H1 (cell line): Measurements from ENCODE around the gene PDZD11. TPM values are rescaled to one million over a fixed set of nuclear protein-coding genes. Genes with fewer than 3 reads are reported as not detected.

Experiments
- CTCF ChIA-PET: fragments of 300-600 bp; sonication (Branson Sonifier 250); formaldehyde crosslinking; loops from one replicate; lab custom pipeline; 2021; ENCODE audit not compliant: partially characterized antibody; lab: Charles Lee
- POLR2A ChIA-PET: fragments of 300-600 bp; sonication (Branson Sonifier 250); formaldehyde crosslinking; loops from one replicate; lab custom pipeline; 2021; ENCODE audit warnings: inconsistent platforms; ENCODE audit not compliant: partially characterized antibody; lab: Charles Lee
- DNase-seq, 2 experiments: peaks; one replicate each; pipeline versions ENCODE4 v3.0.0 to v3.0.0-alpha.2; 2010 to 2022; ENCODE audit warnings: low spot score in 2 of 2, low read depth in 1 of 2, mixed read lengths in 1 of 2
- FAIRE-seq: peaks from 2 replicates; lab custom pipeline; 2011; peaks lifted over from hg19 to GRCh38; lab: Jason Lieb, UNC
- H2AFZ ChIP-seq: 2 replicates; pipeline ENCODE4 v1.8.1; 2012; ENCODE audit warnings: low read length, inconsistent platforms
- H2AK5ac ChIP-seq: 2 replicates; pipeline ENCODE4 v1.6.1; 2013; ENCODE audit warnings: low read depth, low read length
- H2BK120ac ChIP-seq: replicated peaks from 2 replicates; pipeline ENCODE3; 2013; ENCODE audit warnings: low read depth, low read length, inconsistent platforms
- H2BK12ac ChIP-seq: 2 replicates; pipeline ENCODE4 v1.6.1; 2013; ENCODE audit warnings: low read depth, low read length
- H2BK15ac ChIP-seq: 2 replicates; pipeline ENCODE4 v1.6.1; 2013; ENCODE audit warnings: low read length
- H2BK20ac ChIP-seq: 2 replicates; pipeline ENCODE4 v1.6.1; 2013; ENCODE audit warnings: low read length
- H2BK5ac ChIP-seq: 2 replicates; pipeline ENCODE4 v1.6.1; 2013; ENCODE audit warnings: low read depth, low read length
- H3K14ac ChIP-seq: 2 replicates; pipeline ENCODE4 v1.6.1; 2013; ENCODE audit warnings: inconsistent platforms; ENCODE audit not compliant: insufficient read length
- H3K18ac ChIP-seq: 2 replicates; pipeline ENCODE4 v1.6.1; 2013; ENCODE audit warnings: low read length; ENCODE audit errors: extremely low read depth
- H3K23ac ChIP-seq: 2 replicates; pipeline ENCODE4 v1.6.1; 2013; ENCODE audit warnings: inconsistent platforms; ENCODE audit not compliant: insufficient read length
- H3K23me2 ChIP-seq: 2 replicates; pipeline ENCODE4 v1.6.1; 2013; ENCODE audit warnings: low read depth, low read length
- H3K27ac ChIP-seq: 2 replicates; pipeline ENCODE4 v1.6.1; 2011; ENCODE audit warnings: low read depth, low read length, inconsistent platforms
- H3K27me3 ChIP-seq, 4 experiments: replicated peaks in 1 of 4; 1 replicate in 1 of 4; 2 replicates in 3 of 4; pipeline versions ENCODE4 v1.6.1 to v1.8.1; 2011 to 2013; ENCODE audit warnings: low read length in 3 of 4, mild to moderate bottlenecking in 3 of 4, inconsistent platforms in 2 of 4, mixed read lengths in 2 of 4, moderate library complexity in 1 of 4; ENCODE audit not compliant: control insufficient read depth in 3 of 4, insufficient read depth in 3 of 4; ENCODE audit errors: extremely low read depth in 1 of 4
- H3K36me3 ChIP-seq, 4 experiments: 2 replicates each; pipeline versions ENCODE4 v1.6.1 to v1.8.1; 2011 to 2013; ENCODE audit warnings: mild to moderate bottlenecking in 4 of 4, low read length in 3 of 4, moderate library complexity in 2 of 4, control low read depth in 1 of 4, inconsistent platforms in 1 of 4; ENCODE audit not compliant: insufficient read depth in 4 of 4, control insufficient read depth in 2 of 4
- H3K4ac ChIP-seq: replicated peaks from 2 replicates; pipeline ENCODE3; 2013; ENCODE audit warnings: low read length, low read depth, mixed read lengths, inconsistent platforms; ENCODE audit not compliant: insufficient read length
- H3K4me1 ChIP-seq, 4 experiments: replicated peaks in 1 of 4; 1 replicate in 1 of 4; 2 replicates in 3 of 4; pipeline versions ENCODE4 v1.6.1 to v1.8.1; 2011 to 2013; ENCODE audit warnings: low read length in 3 of 4, inconsistent platforms in 2 of 4, mixed read lengths in 1 of 4; ENCODE audit not compliant: insufficient read depth in 4 of 4, control insufficient read depth in 3 of 4
- H3K4me2 ChIP-seq, 2 experiments: 2 replicates each; pipeline versions ENCODE4 v1.6.1 to v1.8.1; 2011 to 2013; ENCODE audit warnings: low read depth in 2 of 2, low read length in 2 of 2, control low read depth in 1 of 2, inconsistent platforms in 1 of 2, mild to moderate bottlenecking in 1 of 2; ENCODE audit not compliant: insufficient read depth in 1 of 2
- H3K4me3 ChIP-seq, 4 experiments: fragments of 200-600, 300-600 bp in 1 of 4; sonication (generic), shearing (Covaris generic), sonication (Bioruptor Twin) in 1 of 4; 2 replicates each; pipeline versions ENCODE4 v1.5.1 to v1.8.1; 2011 to 2016; ENCODE audit warnings: low read length in 4 of 4, low read depth in 3 of 4, control low read depth in 2 of 4, inconsistent platforms in 2 of 4, mild to moderate bottlenecking in 2 of 4, mixed read lengths in 1 of 4, moderate library complexity in 1 of 4; ENCODE audit not compliant: insufficient read depth in 2 of 4; ENCODE audit errors: extremely low read depth in 1 of 4
- H3K56ac ChIP-seq: replicated peaks from 2 replicates; pipeline ENCODE3; 2013; ENCODE audit warnings: low read depth, mild to moderate bottlenecking, mixed read lengths, low read length, inconsistent platforms; ENCODE audit not compliant: insufficient read length
- H3K79me1 ChIP-seq: 2 replicates; pipeline ENCODE4 v1.6.1; 2013; ENCODE audit warnings: low read depth, low read length, control low read depth
- H3K79me2 ChIP-seq, 2 experiments: 2 replicates each; pipeline versions ENCODE4 v1.6.1 to v1.8.1; 2012 to 2013; ENCODE audit warnings: low read length in 2 of 2, mild to moderate bottlenecking in 2 of 2, inconsistent platforms in 1 of 2; ENCODE audit not compliant: insufficient read depth in 2 of 2, control insufficient read depth in 1 of 2
- H3K9ac ChIP-seq, 4 experiments: replicated peaks in 1 of 4; 1 replicate in 1 of 4; 2 replicates in 3 of 4; pipeline versions ENCODE4 v1.6.1 to v1.8.1; 2011 to 2013; ENCODE audit warnings: low read depth in 3 of 4, low read length in 3 of 4, control low read depth in 2 of 4, mild to moderate bottlenecking in 2 of 4, moderate library complexity in 2 of 4, inconsistent platforms in 1 of 4; ENCODE audit errors: extremely low read depth in 1 of 4
- H3K9me3 ChIP-seq, 2 experiments: 2 replicates each; pipeline versions ENCODE4 v1.6.1 to v1.8.1; 2012 to 2013; ENCODE audit warnings: mild to moderate bottlenecking in 2 of 2, moderate library complexity in 2 of 2, control low read depth in 1 of 2, inconsistent platforms in 1 of 2, low read depth in 1 of 2, low read length in 1 of 2, mixed read lengths in 1 of 2; ENCODE audit not compliant: insufficient read depth in 2 of 2
- H4K20me1 ChIP-seq, 2 experiments: replicated peaks in 1 of 2; 2 replicates each; pipeline versions ENCODE3 to v1.8.1; 2011 to 2013; ENCODE audit warnings: inconsistent platforms in 2 of 2, low read length in 2 of 2, mild to moderate bottlenecking in 1 of 2; ENCODE audit not compliant: insufficient read depth in 2 of 2, control insufficient read depth in 1 of 2
- H4K5ac ChIP-seq: 2 replicates; pipeline ENCODE4 v1.6.1; 2013; ENCODE audit warnings: low read length, low read depth, mixed read lengths, inconsistent platforms; ENCODE audit not compliant: insufficient read length
- H4K8ac ChIP-seq: 2 replicates; pipeline ENCODE4 v1.8.0; 2013; ENCODE audit warnings: mild to moderate bottlenecking, moderate library complexity, low read length, inconsistent platforms; ENCODE audit not compliant: insufficient read depth; ENCODE audit errors: extremely low read depth
- H4K91ac ChIP-seq: replicated peaks from 2 replicates; pipeline ENCODE3; 2013; ENCODE audit warnings: low read length, mixed read lengths, inconsistent platforms; ENCODE audit not compliant: insufficient read length
- GABPA ChIP-seq: IDR thresholded peaks from 2 replicates; pipeline ENCODE4 v1.6.1; 2011; ENCODE audit warnings: mild to moderate bottlenecking, low read length, moderate library complexity, borderline replicate concordance; ENCODE audit not compliant: insufficient read depth
- HDAC2 ChIP-seq, 2 experiments: fragments of 300-600 bp in 1 of 2; sonication (generic) in 1 of 2; IDR thresholded peaks; 2 replicates each; pipeline ENCODE4 v1.6.1; 2011 to 2012; ENCODE audit warnings: low read depth in 2 of 2, low read length in 2 of 2, mild to moderate bottlenecking in 2 of 2, moderate library complexity in 2 of 2, borderline replicate concordance in 1 of 2, inconsistent platforms in 1 of 2
- RNF2 ChIP-seq: fragments of 200-900, 300-1000 bp; sonication (generic); IDR thresholded peaks from 2 replicates; pipeline ENCODE4 v1.7.1; 2016; ENCODE audit warnings: borderline replicate concordance, low read depth, mild to moderate bottlenecking, antibody characterized with exemption, low read length; ENCODE audit not compliant: poor library complexity, severe bottlenecking; ENCODE audit errors: missing control alignments
- SP2 ChIP-seq: IDR thresholded peaks from 2 replicates; pipeline ENCODE4 v1.6.1; 2012; ENCODE audit warnings: mild to moderate bottlenecking, low read length, inconsistent platforms
- SP4 ChIP-seq: IDR thresholded peaks from 2 replicates; pipeline ENCODE4 v1.6.1; 2012; ENCODE audit warnings: low read length, inconsistent platforms
- TAF1 ChIP-seq: IDR thresholded peaks from 2 replicates; pipeline ENCODE4 v1.6.1; 2011; ENCODE audit warnings: mild to moderate bottlenecking, low read depth, low read length
- WGBS, 2 experiments: shearing (Covaris generic) in 1 of 2; methylation state at CpG; one replicate each; pipeline versions ENCODE4 v1.1.6 to v1.1.7; 2013 to 2015; ENCODE audit warnings: low lambda C conversion rate in 2 of 2, mixed read lengths in 2 of 2, inconsistent platforms in 1 of 2, low coverage in 1 of 2, missing lambda C conversion rate in 1 of 2; ENCODE audit not compliant: insufficient replicate concordance in 2 of 2, insufficient coverage in 1 of 2, insufficient read length in 1 of 2; ENCODE audit errors: extremely low coverage in 1 of 2, missing lambda C conversion rate in 1 of 2; 5-methylcytosine and 5-hydroxymethylcytosine counted together
- polyA plus RNA-seq, 7 experiments: library from polyadenylated mRNA; depleted of rRNA in 3 of 7; stranded (reverse) in 5 of 7; unstranded in 2 of 7; fragments of >200 nt in 5 of 7; fragments of 200-250 nt in 2 of 7; gene quantifications; 1 replicate in 5 of 7; 2 replicates in 1 of 7; 4 replicates in 1 of 7; pipeline versions ENCODE4 v1.2.1 to v1.2.3, GENCODE V29; 2011 to 2013; ENCODE audit warnings: missing spikeins in 2 of 7, mixed read lengths in 2 of 7
- total RNA-seq: library from RNA; stranded (reverse); fragmentation: NEBNext Ultra II Directional; extraction: Animal tissue kit (Norgen Biotek cat#: 25700); gene quantifications from 2 replicates; pipeline ENCODE4 v1.2.1, GENCODE V29; 2021
- TF ChIP-seq, protein P1 (sequence below): IDR thresholded peaks from 2 replicates; pipeline ENCODE4 v1.6.1; 2012; ENCODE audit warnings: inconsistent platforms

Gene PDZD11
- total and polyA plus RNA-seq, 2 of the 8 experiments (the other 6 are each of a cell fraction or from before 2014, with no cell fraction given), result 31.5 to 55.9 TPM

- Histone ChIP-seq H3K18ac (no peak within 1 kb of the TSS), H4K91ac (no peak within 1 kb of the TSS), H3K4ac (no peak within 1 kb of the TSS), H2BK12ac (no peak within 1 kb of the TSS), H2BK20ac (no peak within 1 kb of the TSS), H2BK5ac (no peak within 1 kb of the TSS), H3K9ac (no peak within 1 kb of the TSS), H3K4me1 (no peaks in the 10 kb centered on the region), H3K27me3 (no peaks in the 10 kb centered on the region), H3K79me1 (no peaks in the 10 kb centered on the region), H3K56ac (no peak within 1 kb of the TSS), H3K27ac (no peak within 1 kb of the TSS), H3K23me2 (no peaks in the 10 kb centered on the region), H3K9me3 (no peaks in the 10 kb centered on the region), H2AK5ac (no peak within 1 kb of the TSS), H3K4me2 (no peak within 1 kb of the TSS), H4K5ac (no peak within 1 kb of the TSS), H4K8ac (no peak within 1 kb of the TSS), H3K23ac (no peak within 1 kb of the TSS), H3K36me3 (peaks cover 0 to 2% (median 0%) of the 10 kb centered on the region in 4 experiments; a peak in 2 of 8 replicates), H3K14ac (no peak within 1 kb of the TSS), H4K20me1 (no peaks in the 10 kb centered on the region), H3K4me3 (no peak within 1 kb of the TSS), H2AFZ (no peak within 1 kb of the TSS), H3K79me2 (no peaks in the 10 kb centered on the region), H2BK15ac (no peak within 1 kb of the TSS), H2BK120ac (no peak within 1 kb of the TSS)
- 86% methylated on average over 15 of the region's 21 CpGs; no CpG with 5 or more reads in 1 of the 2 experiments for WGBS, 2 experiments
- POLR2A ChIA-PET, result no interaction called here
- CTCF ChIA-PET, result no interaction called here
- no peak for FAIRE-seq
- DNase-seq, result no peak
- TF ChIP-seq SP2 (no peak), HDAC2 (IDR thresholded peaks at IDR 0.05; ENCODE audit: borderline replicate concordance in 1 of 2, low read depth in 2 of 2, low read length in 2 of 2) (no peak), SP4 (no peak), RNF2 (no peak), GABPA (no peak), TAF1 (no peak)
- TF ChIP-seq, protein P1, sequence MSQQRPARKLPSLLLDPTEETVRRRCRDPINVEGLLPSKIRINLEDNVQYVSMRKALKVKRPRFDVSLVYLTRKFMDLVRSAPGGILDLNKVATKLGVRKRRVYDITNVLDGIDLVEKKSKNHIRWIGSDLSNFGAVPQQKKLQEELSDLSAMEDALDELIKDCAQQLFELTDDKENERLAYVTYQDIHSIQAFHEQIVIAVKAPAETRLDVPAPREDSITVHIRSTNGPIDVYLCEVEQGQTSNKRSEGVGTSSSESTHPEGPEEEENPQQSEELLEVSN, result no peak
These were observed 7.8 kb downstream of the PDZD11 start, which contains the start of gene RAB41 for GRCh38 chrX:70281951-70282350. Gene RAB41 (plus strand): TSS chrX:70282172. CDS start chrX:70282218, 46 bp downstream.
